ENCODE results near the gene ADGRB2.

Gene ADGRB2

DNA sequence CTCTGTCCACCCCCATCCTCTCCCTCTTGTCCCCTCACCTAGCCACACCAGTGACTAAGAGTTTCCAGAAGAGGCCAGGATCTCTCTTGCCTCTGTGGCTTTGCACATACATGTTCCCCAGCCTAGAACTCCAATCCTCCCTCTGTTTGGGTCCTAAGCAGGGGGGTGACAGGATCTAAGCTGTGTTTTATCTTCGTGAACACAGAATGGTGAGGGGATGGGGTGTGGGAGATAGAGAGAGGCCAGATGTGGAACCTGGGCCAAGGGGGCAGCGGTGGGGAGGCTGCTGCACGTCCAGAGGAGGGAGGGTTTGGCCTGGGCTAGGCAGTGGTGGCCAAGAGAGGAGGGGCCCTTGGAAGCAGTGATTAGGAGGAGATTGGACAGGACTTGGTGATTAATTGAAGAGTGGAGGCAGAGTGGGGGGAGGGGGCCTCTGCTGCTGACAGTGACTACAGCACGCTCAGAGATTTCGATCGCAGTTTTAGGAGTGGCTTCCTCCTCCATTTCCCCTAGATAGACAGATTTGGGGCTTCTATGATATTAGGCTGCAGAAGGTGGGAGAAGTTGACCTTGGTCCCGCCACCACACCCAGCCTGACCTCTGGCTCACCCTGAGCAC is 17.1 kb upstream of the ADGRB2 start:
- H3K27me3 ChIP-seq (ENCODE audit: control insufficient read depth, insufficient read depth, low read length), result no peaks in the 10 kb centered on the region; the same call in 1 of the 2 replicates
- 0 out of 2 replicates have a peak overlapping the region, but pooled peaks have one; percentile 25 for H3K9ac ChIP-seq (ENCODE audit: low read depth, low read length)
- H3K4me1 ChIP-seq (ENCODE audit: control insufficient read depth, insufficient read depth, low read length), result peaks cover 24% of the 10 kb centered on the region
- H3K4me3 ChIP-seq (ENCODE audit: low read depth, low read length), result no peak overlapping the region
- H3K36me3 ChIP-seq (ENCODE audit: control insufficient read depth, insufficient read depth, low read length), result no peaks in the 10 kb centered on the region
- no peaks in the 10 kb centered on the region for H3K9me3 ChIP-seq (ENCODE audit: control insufficient read depth, insufficient read depth, low read length)
- H3K27ac ChIP-seq (ENCODE audit: low read depth, low read length), result no peak overlapping the region

- peaks cover 24% of the 10 kb centered on the region for H3K4me1 ChIP-seq (ENCODE audit: control insufficient read depth, insufficient read depth, low read length)
- no peaks in the 10 kb centered on the region for H3K9me3 ChIP-seq (ENCODE audit: control insufficient read depth, insufficient read depth, low read length)
These were observed 16.5 kb upstream of the ADGRB2 start for GRCh38 chr1:31780632-31781031.

GRCh38 chr1:31779687-31780086 is 15.5 kb upstream of the ADGRB2 start:
- no peaks in the 10 kb centered on the region for H3K9me3 ChIP-seq (ENCODE audit: control insufficient read depth, insufficient read depth, low read length)
- H3K27ac ChIP-seq (ENCODE audit: low read depth, low read length), result no peak overlapping the region
- H3K27me3 ChIP-seq (ENCODE audit: control insufficient read depth, insufficient read depth, low read length), result peaks cover 5% of the 10 kb centered on the region
- H3K36me3 ChIP-seq (ENCODE audit: control insufficient read depth, insufficient read depth, low read length), result no peaks in the 10 kb centered on the region
- no peak overlapping the region for H3K4me3 ChIP-seq (ENCODE audit: low read depth, low read length)
- H3K9ac ChIP-seq (ENCODE audit: low read depth, low read length), result no peak overlapping the region
- H3K4me1 ChIP-seq (ENCODE audit: control insufficient read depth, insufficient read depth, low read length), result peaks cover 24% of the 10 kb centered on the region

More at GRCh38 chr1:31780632-31781031, 16.5 kb upstream of the ADGRB2 start:
- Histone ChIP-seq H3K4me3 (ENCODE audit: low read depth, low read length) (no peak overlapping the region), H3K36me3 (ENCODE audit: control insufficient read depth, insufficient read depth, low read length) (no peaks in the 10 kb centered on the region), H3K9ac (ENCODE audit: low read depth, low read length) (0 out of 2 replicates have a peak overlapping the region, but pooled peaks have one; percentile 25), H3K27me3 (ENCODE audit: control insufficient read depth, insufficient read depth, low read length) (no peaks in the 10 kb centered on the region; the same call in 1 of the 2 replicates), H3K27ac (ENCODE audit: low read depth, low read length) (no peak overlapping the region)

DNA sequence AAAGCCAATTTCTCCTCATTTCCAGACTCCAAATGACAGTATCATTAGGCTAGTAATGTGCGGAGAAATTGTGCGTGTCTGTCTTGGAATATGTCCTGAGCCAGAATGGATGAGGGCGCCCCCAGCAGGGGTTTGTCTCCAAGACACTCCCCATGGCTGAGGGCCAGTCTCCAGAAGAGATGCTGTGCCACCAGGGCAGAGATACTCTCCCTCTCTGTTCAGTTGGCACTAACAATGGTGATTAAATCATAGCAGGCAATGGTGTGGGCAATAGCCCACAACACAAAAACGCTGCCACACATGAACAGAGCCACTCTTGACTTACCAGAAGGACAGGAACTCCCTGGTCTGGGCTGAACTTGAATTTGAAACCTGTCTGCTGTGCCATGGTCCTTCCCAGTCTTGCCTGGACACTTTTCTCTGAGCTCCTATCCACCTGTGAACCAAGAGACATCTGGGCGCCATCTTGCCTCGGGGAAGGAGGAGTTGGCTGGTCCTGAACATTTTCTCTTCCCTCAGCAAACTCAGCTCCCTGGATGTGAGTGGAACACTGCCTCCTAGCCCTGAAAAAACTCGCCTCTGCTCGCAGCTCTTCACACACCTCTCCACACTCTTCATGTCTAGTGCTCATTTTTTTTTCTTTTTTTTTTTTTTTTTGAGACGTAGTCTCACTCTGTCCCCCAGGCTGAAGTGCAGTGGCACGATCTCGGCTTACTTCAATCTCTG is 14.8 kb upstream of the ADGRB2 start:
- H3K4me1 ChIP-seq (ENCODE audit: control insufficient read depth, insufficient read depth, low read length), result peaks cover 24% of the 10 kb centered on the region
- peaks cover 13% of the 10 kb centered on the region for H3K27me3 ChIP-seq (ENCODE audit: control insufficient read depth, insufficient read depth, low read length)
- H3K4me3 ChIP-seq (ENCODE audit: low read depth, low read length), result no peak overlapping the region
- no peaks in the 10 kb centered on the region for H3K9me3 ChIP-seq (ENCODE audit: control insufficient read depth, insufficient read depth, low read length)
- H3K9ac ChIP-seq (ENCODE audit: low read depth, low read length), result no peak overlapping the region
- no peak overlapping the region for H3K27ac ChIP-seq (ENCODE audit: low read depth, low read length)
- no peaks in the 10 kb centered on the region for H3K36me3 ChIP-seq (ENCODE audit: control insufficient read depth, insufficient read depth, low read length)

GRCh38 chr1:31776516-31776915 is 12.4 kb upstream of the ADGRB2 start:
- Histone ChIP-seq H3K9me3 (ENCODE audit: control insufficient read depth, insufficient read depth, low read length) (no peaks in the 10 kb centered on the region), H3K9ac (ENCODE audit: low read depth, low read length) (no peak overlapping the region), H3K4me1 (ENCODE audit: control insufficient read depth, insufficient read depth, low read length) (peaks cover 13% of the 10 kb centered on the region; the same call in 1 of the 2 replicates), H3K36me3 (ENCODE audit: control insufficient read depth, insufficient read depth, low read length) (no peaks in the 10 kb centered on the region), H3K27me3 (ENCODE audit: control insufficient read depth, insufficient read depth, low read length) (peaks cover 37% of the 10 kb centered on the region), H3K4me3 (ENCODE audit: low read depth, low read length) (no peak overlapping the region), H3K27ac (ENCODE audit: low read depth, low read length) (no peak overlapping the region)

GRCh38 chr1:31776032-31776431 is 11.9 kb upstream of the ADGRB2 start:
- H3K9ac ChIP-seq (ENCODE audit: low read depth, low read length), result no peak overlapping the region
- no peaks in the 10 kb centered on the region for H3K9me3 ChIP-seq (ENCODE audit: control insufficient read depth, insufficient read depth, low read length)
- H3K36me3 ChIP-seq (ENCODE audit: control insufficient read depth, insufficient read depth, low read length), result no peaks in the 10 kb centered on the region
- peaks cover 42% of the 10 kb centered on the region for H3K27me3 ChIP-seq (ENCODE audit: control insufficient read depth, insufficient read depth, low read length)
- no peak overlapping the region for H3K4me3 ChIP-seq (ENCODE audit: low read depth, low read length)
- H3K27ac ChIP-seq (ENCODE audit: low read depth, low read length), result no peak overlapping the region
- peaks cover 8% of the 10 kb centered on the region; the same call in 1 of the 2 replicates for H3K4me1 ChIP-seq (ENCODE audit: control insufficient read depth, insufficient read depth, low read length)

DNA sequence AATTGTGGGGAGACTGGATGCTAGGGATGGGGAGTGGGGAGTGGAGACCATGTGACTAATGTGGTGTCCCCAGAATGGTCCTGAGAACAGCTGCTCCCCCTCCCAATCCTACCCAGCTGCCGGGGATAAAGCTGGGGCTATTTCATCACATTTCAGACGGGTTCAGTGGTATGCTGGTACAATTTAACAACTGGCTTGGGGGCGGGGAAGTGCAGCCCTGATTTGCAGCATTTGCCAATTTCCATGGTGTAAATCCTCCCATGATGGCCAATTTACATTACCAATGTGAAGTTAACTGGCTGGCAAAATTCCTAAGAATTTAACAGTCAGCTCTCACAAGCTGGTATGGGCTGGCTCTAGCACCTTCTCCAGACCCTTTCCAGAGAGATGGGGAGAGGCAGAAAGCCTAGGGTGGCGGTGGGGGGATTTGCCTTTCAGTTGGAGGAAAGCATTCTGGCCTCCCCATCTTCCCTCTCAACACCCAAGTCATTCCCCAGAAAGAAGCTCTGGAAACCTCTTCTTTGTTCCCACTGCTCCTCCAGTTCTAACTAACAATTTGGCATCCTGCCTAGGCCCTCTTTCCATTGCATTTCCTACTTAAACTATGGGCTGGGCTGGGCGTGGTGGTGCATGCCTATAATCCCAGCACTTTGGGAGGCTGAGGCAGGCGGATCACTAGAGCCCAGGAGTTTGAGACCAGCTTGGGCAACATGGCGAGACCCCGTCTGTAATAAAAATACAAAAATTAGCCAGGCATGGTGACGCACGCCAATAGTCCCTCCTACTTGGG is 11.3 kb upstream of the ADGRB2 start:
- peaks cover 6% of the 10 kb centered on the region; the same call in 1 of the 2 replicates for H3K4me1 ChIP-seq (ENCODE audit: control insufficient read depth, insufficient read depth, low read length)
- peaks cover 48% of the 10 kb centered on the region for H3K27me3 ChIP-seq (ENCODE audit: control insufficient read depth, insufficient read depth, low read length)
- no peaks in the 10 kb centered on the region for H3K9me3 ChIP-seq (ENCODE audit: control insufficient read depth, insufficient read depth, low read length)
- no peak overlapping the region for H3K9ac ChIP-seq (ENCODE audit: low read depth, low read length)
- H3K36me3 ChIP-seq (ENCODE audit: control insufficient read depth, insufficient read depth, low read length), result no peaks in the 10 kb centered on the region
- no peak overlapping the region for H3K4me3 ChIP-seq (ENCODE audit: low read depth, low read length)
- H3K27ac ChIP-seq (ENCODE audit: low read depth, low read length), result no peak overlapping the region

DNA sequence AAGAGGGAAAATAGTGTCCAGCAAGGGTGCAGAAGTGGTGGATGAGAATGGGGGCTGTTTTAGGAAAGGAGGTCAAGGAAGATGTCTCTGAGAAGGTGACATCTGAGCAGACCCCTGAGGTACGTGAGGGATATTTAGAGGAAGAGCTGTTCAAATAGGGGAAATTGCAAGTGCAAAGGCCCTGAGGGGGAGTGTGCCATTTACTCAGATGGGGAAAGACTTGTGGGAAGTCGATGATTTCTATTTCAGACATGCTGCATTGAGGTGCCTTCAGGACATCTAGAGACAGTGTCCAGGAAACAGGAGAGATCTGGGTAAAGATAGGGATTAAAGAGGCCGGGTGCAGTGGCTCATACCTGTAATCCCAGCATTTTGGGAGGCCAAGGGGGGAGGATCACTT is 10.4 kb upstream of the ADGRB2 start:
- Histone ChIP-seq H3K27ac (ENCODE audit: low read depth, low read length) (no peak overlapping the region), H3K4me1 (ENCODE audit: control insufficient read depth, insufficient read depth, low read length) (peaks cover 12% of the 10 kb centered on the region), H3K4me3 (ENCODE audit: low read depth, low read length) (no peak overlapping the region), H3K36me3 (ENCODE audit: control insufficient read depth, insufficient read depth, low read length) (no peaks in the 10 kb centered on the region), H3K9me3 (ENCODE audit: control insufficient read depth, insufficient read depth, low read length) (no peaks in the 10 kb centered on the region), H3K9ac (ENCODE audit: low read depth, low read length) (no peak overlapping the region), H3K27me3 (ENCODE audit: control insufficient read depth, insufficient read depth, low read length) (peaks cover 55% of the 10 kb centered on the region)

DNA sequence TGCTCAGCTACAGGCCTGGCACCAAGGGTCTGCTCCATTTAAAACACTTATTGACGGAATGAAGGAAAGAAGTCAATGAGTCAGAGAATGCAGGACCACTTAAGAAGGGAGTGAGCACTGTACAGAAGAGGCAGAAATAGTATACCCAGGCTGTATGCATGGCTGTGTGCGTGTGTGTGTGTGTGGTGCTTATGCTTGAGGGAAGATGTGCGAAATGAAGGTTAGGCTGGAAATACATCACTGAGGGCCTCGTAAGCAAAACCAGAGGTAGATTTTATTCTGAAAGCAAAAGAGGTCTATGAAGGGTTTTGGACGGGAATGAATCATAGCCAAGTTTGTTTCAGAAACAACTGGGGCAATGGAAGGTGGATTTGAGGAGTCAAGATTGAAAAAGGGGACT is 9.7 kb upstream of the ADGRB2 start:
- no peak overlapping the region for H3K27ac ChIP-seq (ENCODE audit: low read depth, low read length)
- peaks cover 55% of the 10 kb centered on the region for H3K27me3 ChIP-seq (ENCODE audit: control insufficient read depth, insufficient read depth, low read length)
- no peak overlapping the region for H3K9ac ChIP-seq (ENCODE audit: low read depth, low read length)
- no peaks in the 10 kb centered on the region for H3K36me3 ChIP-seq (ENCODE audit: control insufficient read depth, insufficient read depth, low read length)
- H3K9me3 ChIP-seq (ENCODE audit: control insufficient read depth, insufficient read depth, low read length), result no peaks in the 10 kb centered on the region
- peaks cover 14% of the 10 kb centered on the region for H3K4me1 ChIP-seq (ENCODE audit: control insufficient read depth, insufficient read depth, low read length)
- no peak overlapping the region for H3K4me3 ChIP-seq (ENCODE audit: low read depth, low read length)

DNA sequence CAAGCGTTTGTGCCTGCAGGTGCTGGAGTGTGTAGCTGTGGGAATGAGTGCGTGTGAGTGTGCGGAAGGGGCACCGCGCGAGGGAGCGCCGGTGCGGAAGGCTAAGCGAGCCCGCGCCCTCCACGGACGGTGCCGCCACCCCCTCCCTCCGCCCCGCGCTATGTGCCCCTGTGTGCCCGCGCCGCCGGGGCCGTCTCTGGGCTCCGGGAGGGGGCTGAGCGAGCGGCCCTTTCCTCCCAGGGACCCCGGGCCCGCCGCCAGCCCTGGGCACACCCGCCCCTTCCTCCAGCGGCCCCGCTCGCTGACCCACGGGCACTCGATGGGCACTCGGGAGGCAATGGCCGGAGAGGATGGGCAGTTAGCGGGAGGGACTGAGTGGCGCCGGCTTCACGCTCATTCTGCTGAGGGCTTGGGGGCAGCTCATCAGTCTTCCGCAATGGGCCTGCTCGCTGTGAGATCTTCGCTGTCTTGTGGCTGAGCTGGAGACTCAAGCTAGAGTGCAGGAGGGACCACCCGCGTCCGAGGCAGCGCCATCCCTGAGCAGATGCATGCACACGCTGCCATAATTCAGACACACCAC is 8.6 kb upstream of the ADGRB2 start:
- H3K27ac ChIP-seq (ENCODE audit: low read depth, low read length), result no peak overlapping the region
- H3K27me3 ChIP-seq (ENCODE audit: control insufficient read depth, insufficient read depth, low read length), result peaks cover 55% of the 10 kb centered on the region
- H3K9me3 ChIP-seq (ENCODE audit: control insufficient read depth, insufficient read depth, low read length), result no peaks in the 10 kb centered on the region
- peak overlapping the region; percentile 58 for H3K4me3 ChIP-seq (ENCODE audit: low read depth, low read length)
- H3K4me1 ChIP-seq (ENCODE audit: control insufficient read depth, insufficient read depth, low read length), result peaks cover 14% of the 10 kb centered on the region
- no peak overlapping the region for H3K9ac ChIP-seq (ENCODE audit: low read depth, low read length)
- H3K36me3 ChIP-seq (ENCODE audit: control insufficient read depth, insufficient read depth, low read length), result no peaks in the 10 kb centered on the region
